Measurements from ENCODE around the gene CDH22.

The CDH22 gene

GRCh38 chr20:46268131-46268614, 40.1 kb downstream of the CDH22 start:
- Mint-ChIP-seq H3K27ac (no peak overlapping the region), H3K4me1 (ENCODE audit: low read depth) (no peaks in the 10 kb centered on the region), H3K27me3 (ENCODE audit: low read depth) (peaks cover 13% of the 10 kb centered on the region), H3K9me3 (no peaks in the 10 kb centered on the region), H3K36me3 (ENCODE audit: low read depth) (no peaks in the 10 kb centered on the region), H3K4me3 (no peak overlapping the region)
- DNase-seq (ENCODE audit: low spot score): no peak

- H3K4me1 Mint-ChIP-seq (ENCODE audit: low read depth): no peaks in the 10 kb centered on the region
- no peak overlapping the region for H3K4me3 Mint-ChIP-seq
- no peaks in the 10 kb centered on the region for H3K9me3 Mint-ChIP-seq
- DNase-seq (ENCODE audit: low spot score): no peak
- peaks cover 13% of the 10 kb centered on the region for H3K27me3 Mint-ChIP-seq (ENCODE audit: low read depth)
- H3K27ac Mint-ChIP-seq: no peak overlapping the region
- no peaks in the 10 kb centered on the region for H3K36me3 Mint-ChIP-seq (ENCODE audit: low read depth)
Observed at GRCh38 chr20:46267108-46268105, 40.9 kb downstream of the CDH22 start.

- DNase-seq (ENCODE audit: low spot score): no peak
- no peaks in the 10 kb centered on the region for H3K9me3 Mint-ChIP-seq
- H3K27me3 Mint-ChIP-seq (ENCODE audit: low read depth): peaks cover 6% of the 10 kb centered on the region
- H3K36me3 Mint-ChIP-seq (ENCODE audit: low read depth): no peaks in the 10 kb centered on the region
- H3K4me3 Mint-ChIP-seq: no peak overlapping the region
- H3K4me1 Mint-ChIP-seq (ENCODE audit: low read depth): no peaks in the 10 kb centered on the region
- H3K27ac Mint-ChIP-seq: no peak overlapping the region
Observed at GRCh38 chr20:46265539-46265938, 42.8 kb downstream of the CDH22 start.

GRCh38 chr20:46264391-46265266, 43.7 kb downstream of the CDH22 start:
- Mint-ChIP-seq H3K27me3 (ENCODE audit: low read depth) (peaks cover 6% of the 10 kb centered on the region), H3K9me3 (no peaks in the 10 kb centered on the region), H3K4me1 (ENCODE audit: low read depth) (no peaks in the 10 kb centered on the region), H3K36me3 (ENCODE audit: low read depth) (no peaks in the 10 kb centered on the region), H3K27ac (no peak overlapping the region), H3K4me3 (no peak overlapping the region)
- DNase-seq (ENCODE audit: low spot score): no peak

GRCh38 chr20:46261456-46262253, 46.6 kb downstream of the CDH22 start:
- H3K9me3 Mint-ChIP-seq: no peaks in the 10 kb centered on the region
- H3K4me1 Mint-ChIP-seq (ENCODE audit: low read depth): no peaks in the 10 kb centered on the region
- H3K27ac Mint-ChIP-seq: no peak overlapping the region
- H3K27me3 Mint-ChIP-seq (ENCODE audit: low read depth): no peaks in the 10 kb centered on the region
- H3K36me3 Mint-ChIP-seq (ENCODE audit: low read depth): no peaks in the 10 kb centered on the region
- H3K4me3 Mint-ChIP-seq: no peak overlapping the region
- DNase-seq (ENCODE audit: low spot score): no peak

- no peaks in the 10 kb centered on the region for H3K27me3 Mint-ChIP-seq (ENCODE audit: low read depth)
- no peaks in the 10 kb centered on the region for H3K9me3 Mint-ChIP-seq
- DNase-seq (ENCODE audit: low spot score): no peak
- no peak overlapping the region for H3K27ac Mint-ChIP-seq
- no peak overlapping the region for H3K4me3 Mint-ChIP-seq
- H3K36me3 Mint-ChIP-seq (ENCODE audit: low read depth): no peaks in the 10 kb centered on the region
- no peaks in the 10 kb centered on the region for H3K4me1 Mint-ChIP-seq (ENCODE audit: low read depth)
Observed at GRCh38 chr20:46260936-46261454, 47.3 kb downstream of the CDH22 start.

GRCh38 chr20:46260480-46260879, 47.8 kb downstream of the CDH22 start:
- no peaks in the 10 kb centered on the region for H3K27me3 Mint-ChIP-seq (ENCODE audit: low read depth)
- no peaks in the 10 kb centered on the region for H3K4me1 Mint-ChIP-seq (ENCODE audit: low read depth)
- H3K4me3 Mint-ChIP-seq: no peak overlapping the region
- H3K36me3 Mint-ChIP-seq (ENCODE audit: low read depth): no peaks in the 10 kb centered on the region
- H3K27ac Mint-ChIP-seq: no peak overlapping the region
- DNase-seq (ENCODE audit: low spot score): no peak
- H3K9me3 Mint-ChIP-seq: no peaks in the 10 kb centered on the region

GRCh38 chr20:46259260-46259859, 48.9 kb downstream of the CDH22 start:
- DNase-seq (ENCODE audit: low spot score): no peak
- no peaks in the 10 kb centered on the region for H3K4me1 Mint-ChIP-seq (ENCODE audit: low read depth)
- no peaks in the 10 kb centered on the region for H3K9me3 Mint-ChIP-seq
- H3K27me3 Mint-ChIP-seq (ENCODE audit: low read depth): peaks cover 3% of the 10 kb centered on the region
- no peaks in the 10 kb centered on the region for H3K36me3 Mint-ChIP-seq (ENCODE audit: low read depth)
- H3K4me3 Mint-ChIP-seq: no peak overlapping the region
- no peak overlapping the region for H3K27ac Mint-ChIP-seq

GRCh38 chr20:46257887-46258286, 50.4 kb downstream of the CDH22 start:
- H3K9me3 Mint-ChIP-seq: no peaks in the 10 kb centered on the region
- H3K4me3 Mint-ChIP-seq: no peak overlapping the region
- no peaks in the 10 kb centered on the region for H3K36me3 Mint-ChIP-seq (ENCODE audit: low read depth)
- peaks cover 8% of the 10 kb centered on the region for H3K27me3 Mint-ChIP-seq (ENCODE audit: low read depth)
- no peak overlapping the region for H3K27ac Mint-ChIP-seq
- no peaks in the 10 kb centered on the region for H3K4me1 Mint-ChIP-seq (ENCODE audit: low read depth)
- no peak for DNase-seq (ENCODE audit: low spot score)

- Mint-ChIP-seq H3K27me3 (ENCODE audit: low read depth) (peaks cover 22% of the 10 kb centered on the region), H3K4me3 (no peak overlapping the region), H3K4me1 (ENCODE audit: low read depth) (no peaks in the 10 kb centered on the region), H3K27ac (no peak overlapping the region), H3K36me3 (ENCODE audit: low read depth) (no peaks in the 10 kb centered on the region), H3K9me3 (no peaks in the 10 kb centered on the region)
- DNase-seq (ENCODE audit: low spot score): no peak
Observed at GRCh38 chr20:46256293-46256692, 52.0 kb downstream of the CDH22 start.

GRCh38 chr20:46255440-46256104, 52.7 kb downstream of the CDH22 start:
- Mint-ChIP-seq H3K9me3 (no peaks in the 10 kb centered on the region), H3K27me3 (ENCODE audit: low read depth) (peaks cover 25% of the 10 kb centered on the region), H3K36me3 (ENCODE audit: low read depth) (no peaks in the 10 kb centered on the region), H3K4me1 (ENCODE audit: low read depth) (no peaks in the 10 kb centered on the region), H3K4me3 (no peak overlapping the region), H3K27ac (no peak overlapping the region)
- DNase-seq (ENCODE audit: low spot score): no peak

GRCh38 chr20:46253391-46253790, 54.9 kb downstream of the CDH22 start:
- no peak overlapping the region for H3K4me3 Mint-ChIP-seq
- peaks cover 45% of the 10 kb centered on the region for H3K27me3 Mint-ChIP-seq (ENCODE audit: low read depth)
- no peak for DNase-seq (ENCODE audit: low spot score)
- no peaks in the 10 kb centered on the region for H3K36me3 Mint-ChIP-seq (ENCODE audit: low read depth)
- H3K9me3 Mint-ChIP-seq: no peaks in the 10 kb centered on the region
- no peak overlapping the region for H3K27ac Mint-ChIP-seq
- H3K4me1 Mint-ChIP-seq (ENCODE audit: low read depth): no peaks in the 10 kb centered on the region
